Measurements from ENCODE around the gene CPA4. TPM values are rescaled to one million over a fixed set of nuclear protein-coding genes. Genes with fewer than 3 reads are reported as not detected.

CPA4 gene
- total RNA-seq, 6 donors from 2014 or later: 0.20 to 0.34 TPM; not detected in 4

DNA sequence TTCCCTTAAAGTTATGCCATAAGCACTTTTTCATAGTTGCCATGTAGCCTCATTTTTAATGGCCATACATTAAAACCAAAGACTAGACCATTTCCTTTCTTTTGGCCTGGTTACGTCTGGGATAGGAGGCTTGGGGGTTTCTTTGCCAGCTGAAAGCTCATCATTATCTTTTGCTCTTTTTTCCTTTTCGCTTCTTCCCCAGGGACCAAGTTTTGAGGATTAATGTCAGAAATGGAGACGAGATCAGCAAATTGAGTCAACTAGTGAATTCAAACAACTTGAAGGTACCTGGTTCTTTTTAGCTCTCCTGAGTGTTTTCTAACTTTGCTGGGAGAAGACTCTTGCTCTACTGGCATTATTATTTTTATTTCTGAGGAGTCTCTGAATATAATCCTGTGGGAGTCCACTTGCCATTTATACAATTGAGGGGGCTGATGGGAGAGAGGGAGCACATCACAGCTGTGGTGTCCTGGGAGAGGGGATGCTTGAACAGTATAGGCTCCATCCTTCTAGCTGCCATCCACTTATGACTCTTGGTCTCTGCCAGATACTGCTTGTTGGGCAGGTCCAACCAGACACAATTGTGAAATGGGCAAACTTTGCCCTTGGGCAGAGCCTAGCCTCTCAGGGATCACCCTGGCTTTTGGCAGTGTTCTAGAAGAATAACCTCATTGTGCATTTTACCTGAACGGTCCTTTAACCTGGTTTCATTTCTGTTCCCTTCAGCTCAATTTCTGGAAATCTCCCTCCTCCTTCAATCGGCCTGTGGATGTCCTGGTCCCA is 5.8 kb downstream of the CPA4 start:
- Histone ChIP-seq H3K27me3 (no peaks in the 10 kb centered on the region), H3K4me1 (no peaks in the 10 kb centered on the region), H3K9me3 (no peaks in the 10 kb centered on the region), H3K4me3 (no peak overlapping the region), H3K36me3 (no peaks in the 10 kb centered on the region), H3K27ac (no peak overlapping the region)
- ATAC-seq (ENCODE audit: low FRiP score in 2 of 2) (no peak), DNase-seq (no peak)
- 72 to 82% methylated on average over 5 of the region's 5 CpGs for WGBS, 2 donors
- TF ChIP-seq POLR2A (IDR thresholded peaks at IDR 0.05): no peak

DNA sequence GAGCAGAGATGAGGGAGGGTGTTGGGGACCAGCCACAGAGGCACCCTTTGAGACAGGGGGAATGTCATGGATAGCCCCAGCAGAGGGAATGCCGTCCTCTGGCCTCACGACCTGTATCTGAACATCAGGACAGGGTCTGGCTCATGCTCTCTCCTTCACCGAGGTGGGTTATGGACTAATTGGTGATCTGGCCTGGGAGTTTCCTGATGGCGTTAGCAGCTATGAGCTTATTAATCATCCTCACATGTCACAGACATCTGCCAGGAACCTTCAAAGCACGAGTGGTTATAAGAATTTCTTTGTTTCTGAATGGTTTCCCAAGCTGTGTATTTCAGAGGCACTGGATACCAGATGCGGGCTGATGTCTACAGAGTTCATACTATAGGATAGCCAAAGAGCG is 6.9 kb downstream of the CPA4 start:
- DNase-seq: no peak
- H3K27me3 ChIP-seq: no peaks in the 10 kb centered on the region
- no peaks in the 10 kb centered on the region for H3K9me3 ChIP-seq
- H3K36me3 ChIP-seq: no peaks in the 10 kb centered on the region
- TF ChIP-seq EP300 (IDR thresholded peaks at IDR 0.05) (no peak), POLR2A (IDR thresholded peaks at IDR 0.05) (no peak), POLR2AphosphoS5 (IDR thresholded peaks at IDR 0.05) (no peak)
- TF ChIP-seq, protein P1, sequence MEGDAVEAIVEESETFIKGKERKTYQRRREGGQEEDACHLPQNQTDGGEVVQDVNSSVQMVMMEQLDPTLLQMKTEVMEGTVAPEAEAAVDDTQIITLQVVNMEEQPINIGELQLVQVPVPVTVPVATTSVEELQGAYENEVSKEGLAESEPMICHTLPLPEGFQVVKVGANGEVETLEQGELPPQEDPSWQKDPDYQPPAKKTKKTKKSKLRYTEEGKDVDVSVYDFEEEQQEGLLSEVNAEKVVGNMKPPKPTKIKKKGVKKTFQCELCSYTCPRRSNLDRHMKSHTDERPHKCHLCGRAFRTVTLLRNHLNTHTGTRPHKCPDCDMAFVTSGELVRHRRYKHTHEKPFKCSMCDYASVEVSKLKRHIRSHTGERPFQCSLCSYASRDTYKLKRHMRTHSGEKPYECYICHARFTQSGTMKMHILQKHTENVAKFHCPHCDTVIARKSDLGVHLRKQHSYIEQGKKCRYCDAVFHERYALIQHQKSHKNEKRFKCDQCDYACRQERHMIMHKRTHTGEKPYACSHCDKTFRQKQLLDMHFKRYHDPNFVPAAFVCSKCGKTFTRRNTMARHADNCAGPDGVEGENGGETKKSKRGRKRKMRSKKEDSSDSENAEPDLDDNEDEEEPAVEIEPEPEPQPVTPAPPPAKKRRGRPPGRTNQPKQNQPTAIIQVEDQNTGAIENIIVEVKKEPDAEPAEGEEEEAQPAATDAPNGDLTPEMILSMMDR (IDR thresholded peaks at IDR 0.05): no peak
- ATAC-seq (ENCODE audit: low FRiP score in 2 of 2): no peak
- no peaks in the 10 kb centered on the region for H3K4me1 ChIP-seq
- H3K4me3 ChIP-seq: no peak overlapping the region
- 81 to 94% methylated on average over 4 to 7 of the region's 7 CpGs for WGBS, 2 donors
- no peak overlapping the region for H3K27ac ChIP-seq

DNA sequence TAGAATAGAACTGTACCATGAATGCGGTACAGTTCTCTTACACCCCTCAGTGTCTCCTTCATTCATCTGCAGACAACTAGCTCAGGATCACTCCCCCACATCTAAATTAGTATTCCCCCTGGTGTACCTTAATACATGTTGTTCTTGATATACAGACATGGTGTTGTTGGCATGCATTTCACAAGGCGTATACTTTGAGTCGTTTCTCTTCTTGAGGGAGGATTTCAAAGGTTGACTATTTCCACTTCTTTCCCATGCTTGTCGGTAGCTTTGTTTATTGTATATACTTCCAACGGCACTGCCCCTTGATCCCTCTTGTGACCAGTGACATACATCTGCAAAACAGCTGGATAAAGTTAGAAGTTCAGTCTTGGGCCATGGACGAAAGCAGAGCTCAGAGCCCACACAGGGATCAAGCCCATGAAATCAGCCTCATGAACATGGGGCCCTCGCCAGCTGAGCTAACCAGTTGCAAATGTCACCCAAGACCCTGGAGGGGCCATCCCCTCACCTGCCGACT is 8.6 kb downstream of the CPA4 start:
- no peak overlapping the region for H3K4me3 ChIP-seq
- no peak for ATAC-seq (ENCODE audit: low FRiP score in 2 of 2)
- no peaks in the 10 kb centered on the region for H3K4me1 ChIP-seq
- TF ChIP-seq EP300 (IDR thresholded peaks at IDR 0.05): no peak
- TF ChIP-seq, protein P1 (IDR thresholded peaks at IDR 0.05): no peak
- no peak for TF ChIP-seq POLR2A (IDR thresholded peaks at IDR 0.05)
- TF ChIP-seq POLR2AphosphoS5 (IDR thresholded peaks at IDR 0.05): no peak
- H3K36me3 ChIP-seq: no peaks in the 10 kb centered on the region
- no peaks in the 10 kb centered on the region for H3K27me3 ChIP-seq
- no peak for DNase-seq
- H3K27ac ChIP-seq: no peak overlapping the region
- no peaks in the 10 kb centered on the region for H3K9me3 ChIP-seq
- 75 to 76% methylated on average over 6 to 8 of the region's 8 CpGs for WGBS, 2 donors

DNA sequence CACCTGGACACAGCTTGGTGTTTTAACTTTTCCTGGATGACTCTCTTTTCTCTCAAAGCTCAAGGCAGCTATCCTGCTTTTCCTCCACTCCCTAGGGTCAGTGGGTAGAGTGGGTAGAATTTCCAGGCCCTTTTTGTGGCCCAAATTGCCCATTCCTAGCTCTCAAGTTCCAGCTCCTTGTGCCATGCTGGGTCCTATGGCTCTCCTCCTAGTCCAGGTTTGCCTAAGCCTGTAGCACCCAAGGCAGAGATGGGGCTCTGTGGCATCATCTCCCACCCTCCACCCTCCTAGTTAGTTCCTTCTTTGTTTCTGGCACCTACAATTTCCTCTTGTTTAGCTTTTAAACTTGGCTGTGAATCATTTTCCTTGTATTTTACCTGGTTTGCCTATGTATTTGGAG is 9.7 kb downstream of the CPA4 start:
- ATAC-seq (ENCODE audit: low FRiP score in 2 of 2): no peak
- H3K4me3 ChIP-seq: no peak overlapping the region
- no peaks in the 10 kb centered on the region for H3K27me3 ChIP-seq
- H3K4me1 ChIP-seq: no peaks in the 10 kb centered on the region
- DNase-seq: no peak
- no peak for TF ChIP-seq EP300 (IDR thresholded peaks at IDR 0.05)
- TF ChIP-seq POLR2A (IDR thresholded peaks at IDR 0.05): no peak
- TF ChIP-seq, protein P1 (IDR thresholded peaks at IDR 0.05): no peak
- no peak for TF ChIP-seq POLR2AphosphoS5 (IDR thresholded peaks at IDR 0.05)
- no peaks in the 10 kb centered on the region for H3K9me3 ChIP-seq
- no peak overlapping the region for H3K27ac ChIP-seq
- H3K36me3 ChIP-seq: no peaks in the 10 kb centered on the region

DNA sequence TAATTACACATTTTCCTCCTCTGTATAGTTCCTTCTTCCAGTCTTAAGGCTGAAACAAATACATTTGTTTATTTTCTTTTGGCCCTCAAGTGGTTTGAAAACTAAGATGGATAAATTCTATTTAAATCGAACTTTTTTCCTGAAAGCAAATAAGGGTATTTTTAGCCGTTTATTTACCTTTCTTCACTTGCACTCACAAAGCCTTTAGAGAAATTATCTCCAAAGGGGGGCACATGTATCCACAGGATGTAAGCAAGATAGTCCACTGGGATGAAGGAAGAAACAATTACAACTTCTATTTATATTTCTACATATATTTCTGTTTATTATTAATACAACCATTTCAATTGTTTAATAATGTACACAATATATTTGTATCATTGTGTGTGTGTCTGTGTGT is 10.2 kb downstream of the CPA4 start:
- no peaks in the 10 kb centered on the region for H3K27me3 ChIP-seq
- no peaks in the 10 kb centered on the region for H3K9me3 ChIP-seq
- H3K36me3 ChIP-seq: no peaks in the 10 kb centered on the region
- no peaks in the 10 kb centered on the region for H3K4me1 ChIP-seq
- H3K4me3 ChIP-seq: no peak overlapping the region
- ATAC-seq (ENCODE audit: low FRiP score in 2 of 2) (no peak), DNase-seq (no peak)
- no peak overlapping the region for H3K27ac ChIP-seq
- TF ChIP-seq POLR2A (IDR thresholded peaks at IDR 0.05): no peak
- no peak for TF ChIP-seq POLR2AphosphoS5 (IDR thresholded peaks at IDR 0.05)
- TF ChIP-seq EP300 (IDR thresholded peaks at IDR 0.05): no peak
- TF ChIP-seq, protein P1 (IDR thresholded peaks at IDR 0.05): no peak
- 32 to 39% methylated on average over 2 of the region's 2 CpGs for WGBS, 2 donors

All from upper lobe of left lung (tissue), 6 donors.